GM18951 (cell line): ENCODE data around the gene SKOR1.

ENCODE experiments used
- POLR2A ChIP-seq: IDR thresholded peaks from 4 replicates; pipeline ENCODE4 v1.6.1; 2011; ENCODE audit warnings: mild to moderate bottlenecking; ENCODE audit not compliant: insufficient read length, insufficient read depth; ENCODE audit errors: extremely low read depth
- in situ Hi-C: fragments of 300-500 bp; cut with MboI; formaldehyde crosslinking; loops from one replicate; pipeline ENCODE4 v1.12.0; 2022; ENCODE audit warnings: low sequenced_read_pairs, mixed read lengths, inconsistent platforms; ENCODE audit not compliant: unreplicated experiment

The SKOR1 gene

GRCh38 chr15:67818464-67818863, 6.8 kb upstream of the SKOR1 start:
- TF ChIP-seq POLR2A, result no peak
- in situ Hi-C loops, result no loop called here

GRCh38 chr15:67819636-67820035, 5.7 kb upstream of the SKOR1 start:
- in situ Hi-C loops, result no loop called here
- TF ChIP-seq POLR2A, result no peak

- no peak for TF ChIP-seq POLR2A
- in situ Hi-C loops, result no loop called here
Measured at GRCh38 chr15:67820122-67820991, 5.0 kb upstream of the SKOR1 start.

GRCh38 chr15:67820992-67821783, 4.1 kb upstream of the SKOR1 start:
- no peak for TF ChIP-seq POLR2A
- in situ Hi-C loops, result no loop called here

- in situ Hi-C loops, result no loop called here
- TF ChIP-seq POLR2A, result no peak
Measured at GRCh38 chr15:67821784-67822440, 3.4 kb upstream of the SKOR1 start.

- in situ Hi-C loops, result no loop called here
Measured at GRCh38 chr15:67822537-67823313, 2.6 kb upstream of the SKOR1 start.

GRCh38 chr15:67823314-67824196, 1.8 kb upstream of the SKOR1 start:
- TF ChIP-seq POLR2A, result no peak
- in situ Hi-C loops, result no loop called here

More at GRCh38 chr15:67822537-67823313, 2.6 kb upstream of the SKOR1 start:
- no peak for TF ChIP-seq POLR2A

- no peak for TF ChIP-seq POLR2A
- in situ Hi-C loops, result no loop called here
Measured at GRCh38 chr15:67824197-67824968, 926 bp upstream of the SKOR1 start.

GRCh38 chr15:67825881-67826716, 790 bp downstream of the SKOR1 start:
- no peak for TF ChIP-seq POLR2A
- in situ Hi-C loops, result no loop called here
